HepG2 (cell line): Measurements from ENCODE around the gene TAF1C. TPM values are rescaled to one million over a fixed set of nuclear protein-coding genes. Genes with fewer than 3 reads are reported as not detected.

ENCODE experiments used
- ATF7-NPFF ChIP-seq: sonication (generic); formaldehyde crosslinking; IDR thresholded peaks from 2 replicates; pipeline ENCODE4 v1.8.1; 2023; ENCODE audit warnings: mild to moderate bottlenecking, low read depth, missing genetic modification reagents, moderate library complexity
- CSRNP1 ChIP-seq: sonication (generic); formaldehyde crosslinking; IDR thresholded peaks from 2 replicates; pipeline ENCODE4 v1.8.1; 2023; ENCODE audit warnings: mild to moderate bottlenecking, missing genetic modification reagents
- FOXP1 ChIP-seq, 2 experiments: fragments of 450-650 bp in 1 of 2; IDR thresholded peaks; 2 replicates each; pipeline ENCODE4 v1.6.1; 2017 to 2018; ENCODE audit warnings: antibody characterized with exemption in 1 of 2
- KLF12 ChIP-seq: sonication (generic); formaldehyde crosslinking; IDR thresholded peaks from 2 replicates; pipeline ENCODE4 v1.4.0; 2020; ENCODE audit warnings: missing genetic modification reagents, borderline replicate concordance
- NPAS2 ChIP-seq: sonication (generic); formaldehyde crosslinking; IDR thresholded peaks from 2 replicates; pipeline ENCODE4 v1.8.0; 2022; ENCODE audit warnings: mild to moderate bottlenecking, missing genetic modification reagents, borderline replicate concordance
- SNRNP70 ChIP-seq: fragments of 200-400 bp; formaldehyde crosslinking; IDR thresholded peaks from 2 replicates; pipeline ENCODE4 v1.6.1; 2017; ENCODE audit warnings: mild to moderate bottlenecking, low read depth, low read length, moderate library complexity
- SP5 ChIP-seq: IDR thresholded peaks from 2 replicates; pipeline ENCODE4 v1.6.1; 2016; ENCODE audit warnings: low read depth, borderline replicate concordance
- SRY ChIP-seq: sonication (generic); formaldehyde crosslinking; IDR thresholded peaks from 2 replicates; pipeline ENCODE4 v1.8.0; 2022; ENCODE audit warnings: mild to moderate bottlenecking, missing genetic modification reagents
- TBX3 ChIP-seq: fragments of 450-650 bp; IDR thresholded peaks from 2 replicates; pipeline ENCODE4 v1.6.1; 2017; ENCODE audit warnings: antibody characterized with exemption, mild to moderate bottlenecking, inconsistent platforms, borderline replicate concordance
- YEATS4 ChIP-seq: sonication (generic); formaldehyde crosslinking; IDR thresholded peaks from 2 replicates; pipeline ENCODE4 v1.4.0; 2020; ENCODE audit warnings: missing genetic modification reagents, borderline replicate concordance
- ZBTB8A ChIP-seq: sonication (generic); formaldehyde crosslinking; IDR thresholded peaks from 2 replicates; pipeline ENCODE4 v1.4.0; 2020; ENCODE audit warnings: mild to moderate bottlenecking, low read depth, missing genetic modification reagents, borderline replicate concordance
- ZFP36L2 ChIP-seq: sonication (generic); formaldehyde crosslinking; IDR thresholded peaks from 2 replicates; pipeline ENCODE4 v1.4.0; 2020; ENCODE audit warnings: missing genetic modification reagents
- ZNF136 ChIP-seq: sonication (generic); formaldehyde crosslinking; IDR thresholded peaks from 2 replicates; pipeline ENCODE4 v1.8.1; 2022; ENCODE audit warnings: low read depth, mild to moderate bottlenecking, moderate library complexity, missing genetic modification reagents
- ZNF441 ChIP-seq: sonication (generic); formaldehyde crosslinking; IDR thresholded peaks from 2 replicates; pipeline ENCODE4 v1.7.0; 2021; ENCODE audit warnings: missing genetic modification reagents, borderline replicate concordance
- ZNF451 ChIP-seq: sonication (generic); formaldehyde crosslinking; IDR thresholded peaks from 2 replicates; pipeline ENCODE4 v1.5.0; 2020; ENCODE audit warnings: mild to moderate bottlenecking, missing genetic modification reagents
- ZNF713 ChIP-seq: sonication (generic); formaldehyde crosslinking; IDR thresholded peaks from 2 replicates; pipeline ENCODE4 v1.4.0; 2020; ENCODE audit warnings: mild to moderate bottlenecking, missing genetic modification reagents
- ZNF720 ChIP-seq: sonication (generic); formaldehyde crosslinking; IDR thresholded peaks from 2 replicates; pipeline ENCODE4 v1.4.0; 2020; ENCODE audit warnings: missing genetic modification reagents
- ZNF800 ChIP-seq: sonication (generic); formaldehyde crosslinking; IDR thresholded peaks from 2 replicates; pipeline ENCODE4 v1.4.0; 2020; ENCODE audit warnings: missing genetic modification reagents
- ZSCAN20 ChIP-seq: sonication (generic); formaldehyde crosslinking; IDR thresholded peaks from 2 replicates; pipeline ENCODE4 v1.4.0; 2020; ENCODE audit warnings: missing genetic modification reagents, mild to moderate bottlenecking, borderline replicate concordance
- polyA plus RNA-seq, 8 experiments: library from polyadenylated mRNA; depleted of rRNA in 3 of 8; stranded (reverse) in 7 of 8; unstranded in 1 of 8; fragments of >200 nt; fragmentation: Illumina TruSeq in 4 of 8; extraction: Trizol in 4 of 8; gene quantifications; 2 replicates each; pipeline versions ENCODE4 v1.2.1 to v1.2.3, GENCODE V29; 2011 to 2016; ENCODE audit warnings: low read depth in 4 of 8, missing spikeins in 1 of 8, mixed read lengths in 1 of 8; ENCODE audit not compliant: insufficient read depth in 1 of 8
- total RNA-seq, 5 experiments: library from RNA; depleted of rRNA; stranded (reverse); fragments of >200 nt; fragmentation: Illumina TruSeq; extraction: Trizol; gene quantifications; 2 replicates each; pipeline ENCODE4 v1.2.3, GENCODE V29; 2016; ENCODE audit warnings: low read depth in 1 of 5
- TF ChIP-seq, protein P1 (sequence below): sonication (generic); formaldehyde crosslinking; IDR thresholded peaks from 2 replicates; pipeline ENCODE4 v1.5.0; 2020; ENCODE audit warnings: missing genetic modification reagents, mild to moderate bottlenecking, borderline replicate concordance
- TF ChIP-seq, protein P2 (sequence below): IDR thresholded peaks from 2 replicates; pipeline ENCODE4 v1.6.1; 2016; ENCODE audit warnings: low read depth, control low read depth
- TF ChIP-seq, protein P3 (sequence below): sonication (generic); formaldehyde crosslinking; IDR thresholded peaks from 2 replicates; pipeline ENCODE4 v1.5.0; 2020; ENCODE audit warnings: mild to moderate bottlenecking, missing genetic modification reagents, borderline replicate concordance

Gene TAF1C
- total and polyA plus RNA-seq, 2 of the 13 experiments (the other 11 are each of a cell fraction or from before 2014, with no cell fraction given): 15.6 to 20.8 TPM

DNA sequence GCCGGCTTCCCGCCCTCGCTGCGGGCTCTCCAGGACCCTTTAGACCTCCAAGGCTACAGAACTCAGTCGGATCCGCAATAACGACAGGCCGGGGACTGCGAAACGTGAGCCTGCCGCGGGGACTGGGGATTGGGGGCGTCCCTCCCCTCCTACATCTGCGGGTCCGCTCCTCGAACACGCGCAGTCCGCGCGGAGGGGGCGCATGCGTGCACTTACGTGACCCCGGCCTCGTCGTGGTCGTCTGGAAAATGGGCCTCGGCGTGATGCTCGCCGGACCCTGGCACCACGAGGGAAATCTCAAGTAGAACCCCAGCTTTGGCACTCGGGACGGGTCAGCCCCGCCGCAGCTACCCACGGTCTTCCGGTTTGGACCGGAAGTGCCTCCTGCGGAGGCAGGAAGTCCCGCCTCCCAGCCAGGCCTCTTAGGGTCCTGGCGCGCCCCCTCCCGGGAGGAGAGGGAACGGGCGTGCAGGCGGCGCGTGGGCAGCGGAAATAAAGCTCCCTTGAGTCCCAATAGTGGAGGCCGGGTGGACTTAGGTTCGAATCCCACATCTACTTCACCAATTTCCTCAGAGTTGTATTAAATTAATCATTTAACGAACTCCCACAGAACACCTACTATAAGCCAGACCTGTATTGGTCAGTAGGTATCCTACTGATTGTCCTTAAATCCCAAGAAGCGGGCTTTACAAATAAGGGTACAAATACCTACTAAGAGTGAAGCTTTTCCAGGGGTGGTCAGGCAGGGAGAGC, at the start of gene TAF1C (continued):
- peak; percentile 55; the same call in 1 of the 2 replicates for TF ChIP-seq CSRNP1
- TF ChIP-seq TBX3: no peak
- no peak for TF ChIP-seq ZNF136
- TF ChIP-seq ZNF720 (CRISPR knock-in tag): 0 out of 2 replicates have a peak, but pooled peaks have one; percentile 45
- TF ChIP-seq ZFP36L2 (CRISPR knock-in tag): no peak
- TF ChIP-seq SP5: peak; percentile 35; the same call in 1 of the 2 replicates
- TF ChIP-seq YEATS4 (CRISPR knock-in tag): peak; percentile 91
- TF ChIP-seq ZNF451 (CRISPR knock-in tag): peak; percentile 91; the same call in 1 of the 2 replicates
- TF ChIP-seq NPAS2: no peak
- TF ChIP-seq FOXP1 (IDR thresholded peaks at IDR 0.05): no peak
- peak; percentile 7; the same call in 1 of the 2 replicates for TF ChIP-seq FOXP1 (CRISPR knock-in tag; IDR thresholded peaks at IDR 0.05)
- TF ChIP-seq KLF12 (CRISPR knock-in tag): no peak
- no peak for TF ChIP-seq ZBTB8A (CRISPR knock-in tag)
- TF ChIP-seq SRY (CRISPR knock-in tag): peak; percentile 87
- TF ChIP-seq ATF7-NPFF: peak; percentile 81
- TF ChIP-seq, protein P1, sequence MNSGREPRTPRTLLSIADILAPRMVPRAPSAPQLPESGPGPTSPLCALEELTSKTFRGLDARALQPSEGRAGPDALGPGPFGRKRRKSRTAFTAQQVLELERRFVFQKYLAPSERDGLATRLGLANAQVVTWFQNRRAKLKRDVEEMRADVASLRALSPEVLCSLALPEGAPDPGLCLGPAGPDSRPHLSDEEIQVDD (CRISPR knock-in tag): no peak
- TF ChIP-seq, protein P2, sequence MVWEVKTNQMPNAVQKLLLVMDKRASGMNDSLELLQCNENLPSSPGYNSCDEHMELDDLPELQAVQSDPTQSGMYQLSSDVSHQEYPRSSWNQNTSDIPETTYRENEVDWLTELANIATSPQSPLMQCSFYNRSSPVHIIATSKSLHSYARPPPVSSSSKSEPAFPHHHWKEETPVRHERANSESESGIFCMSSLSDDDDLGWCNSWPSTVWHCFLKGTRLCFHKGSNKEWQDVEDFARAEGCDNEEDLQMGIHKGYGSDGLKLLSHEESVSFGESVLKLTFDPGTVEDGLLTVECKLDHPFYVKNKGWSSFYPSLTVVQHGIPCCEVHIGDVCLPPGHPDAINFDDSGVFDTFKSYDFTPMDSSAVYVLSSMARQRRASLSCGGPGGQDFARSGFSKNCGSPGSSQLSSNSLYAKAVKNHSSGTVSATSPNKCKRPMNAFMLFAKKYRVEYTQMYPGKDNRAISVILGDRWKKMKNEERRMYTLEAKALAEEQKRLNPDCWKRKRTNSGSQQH (CRISPR knock-in tag): no peak
- TF ChIP-seq, protein P3, sequence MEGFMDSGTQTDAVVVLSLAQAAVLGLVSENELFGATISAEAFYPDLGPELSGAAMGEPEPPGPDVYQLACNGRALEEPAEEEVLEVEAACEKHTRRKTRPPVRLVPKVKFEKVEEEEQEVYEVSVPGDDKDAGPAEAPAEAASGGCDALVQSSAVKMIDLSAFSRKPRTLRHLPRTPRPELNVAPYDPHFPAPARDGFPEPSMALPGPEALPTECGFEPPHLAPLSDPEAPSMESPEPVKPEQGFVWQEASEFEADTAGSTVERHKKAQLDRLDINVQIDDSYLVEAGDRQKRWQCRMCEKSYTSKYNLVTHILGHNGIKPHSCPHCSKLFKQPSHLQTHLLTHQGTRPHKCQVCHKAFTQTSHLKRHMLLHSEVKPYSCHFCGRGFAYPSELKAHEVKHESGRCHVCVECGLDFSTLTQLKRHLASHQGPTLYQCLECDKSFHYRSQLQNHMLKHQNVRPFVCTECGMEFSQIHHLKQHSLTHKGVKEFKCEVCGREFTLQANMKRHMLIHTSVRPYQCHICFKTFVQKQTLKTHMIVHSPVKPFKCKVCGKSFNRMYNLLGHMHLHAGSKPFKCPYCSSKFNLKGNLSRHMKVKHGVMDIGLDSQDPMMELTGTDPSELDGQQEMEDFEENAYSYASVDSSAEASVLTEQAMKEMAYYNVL (CRISPR knock-in tag): peak; percentile 91
- peak; percentile 70; the same call in 1 of the 2 replicates for TF ChIP-seq ZNF800 (CRISPR knock-in tag)
- peak; percentile 84; the same call in 1 of the 2 replicates for TF ChIP-seq ZSCAN20
- no peak for TF ChIP-seq ZNF441 (CRISPR knock-in tag)
- no peak for TF ChIP-seq ZNF713 (CRISPR knock-in tag)
- TF ChIP-seq SNRNP70: no peak
